ENCODE data around the gene GSTO2.

GSTO2 gene

GRCh38 chr10:104317726-104318299, 48.8 kb downstream of the GSTO2 start:
- no peaks in the 10 kb centered on the region for H3K9me3 ChIP-seq (ENCODE audit: control insufficient read depth, insufficient read depth, low read length)
- no peaks in the 10 kb centered on the region for H3F3A ChIP-seq (ENCODE audit: control insufficient read depth, insufficient read depth)
- TF ChIP-seq CTCF (IDR thresholded peaks at IDR 0.05; ENCODE audit: low read depth, low read length, poor library complexity, severe bottlenecking) (no peak), EZH2phosphoT487 (IDR thresholded peaks at IDR 0.05; ENCODE audit: borderline replicate concordance, low read length) (no peak)
- H4K20me1 ChIP-seq (ENCODE audit: control insufficient read depth, insufficient read depth, low read depth, low read length): peaks cover 37% of the 10 kb centered on the region; the same call in 1 of the 2 replicates
- H3K4me1 ChIP-seq (ENCODE audit: control insufficient read depth, low read length): peaks cover 45% of the 10 kb centered on the region
- H3K27ac ChIP-seq (ENCODE audit: low read depth, low read length): no peak overlapping the region
- H3K27me3 ChIP-seq (ENCODE audit: control insufficient read depth, low read length): no peaks in the 10 kb centered on the region
- peaks cover 72% of the 10 kb centered on the region for H3K79me2 ChIP-seq (ENCODE audit: control insufficient read depth, low read length)
- H3K4me2 ChIP-seq (ENCODE audit: low read length): peak overlapping the region; percentile 51
- peaks cover 39% of the 10 kb centered on the region for H3K36me3 ChIP-seq (ENCODE audit: control insufficient read depth, low read length)
- no peaks in the 10 kb centered on the region for H3K9me2 ChIP-seq (replicated peaks; ENCODE audit: control insufficient read depth, low read length)
- peak overlapping the region; percentile 18; the same call in 1 of the 2 replicates for H3K4me3 ChIP-seq (ENCODE audit: low read length)

- H3K9me2 ChIP-seq (replicated peaks; ENCODE audit: control insufficient read depth, low read length): no peaks in the 10 kb centered on the region
- H3K79me2 ChIP-seq (ENCODE audit: control insufficient read depth, low read length): peaks cover 75% of the 10 kb centered on the region
- H3K9me3 ChIP-seq (ENCODE audit: control insufficient read depth, insufficient read depth, low read length): no peaks in the 10 kb centered on the region
- H3K27me3 ChIP-seq (ENCODE audit: control insufficient read depth, low read length): no peaks in the 10 kb centered on the region
- peaks cover 34% of the 10 kb centered on the region for H3K36me3 ChIP-seq (ENCODE audit: control insufficient read depth, low read length)
- no peaks in the 10 kb centered on the region for H3F3A ChIP-seq (ENCODE audit: control insufficient read depth, insufficient read depth)
- peak overlapping the region; percentile 51 for H3K4me2 ChIP-seq (ENCODE audit: low read length)
- H3K4me3 ChIP-seq (ENCODE audit: low read length): no peak overlapping the region
- peaks cover 39% of the 10 kb centered on the region; the same call in 1 of the 2 replicates for H4K20me1 ChIP-seq (ENCODE audit: control insufficient read depth, insufficient read depth, low read depth, low read length)
- TF ChIP-seq EZH2phosphoT487 (IDR thresholded peaks at IDR 0.05; ENCODE audit: borderline replicate concordance, low read length) (no peak), CTCF (IDR thresholded peaks at IDR 0.05; ENCODE audit: low read depth, low read length, poor library complexity, severe bottlenecking) (no peak)
- peaks cover 50% of the 10 kb centered on the region for H3K4me1 ChIP-seq (ENCODE audit: control insufficient read depth, low read length)
- H3K27ac ChIP-seq (ENCODE audit: low read depth, low read length): no peak overlapping the region
These were observed 49.3 kb downstream of the GSTO2 start for GRCh38 chr10:104318326-104318725.

GRCh38 chr10:104318810-104319741, 50.1 kb downstream of the GSTO2 start:
- H3F3A ChIP-seq (ENCODE audit: control insufficient read depth, insufficient read depth): no peaks in the 10 kb centered on the region
- peaks cover 83% of the 10 kb centered on the region for H3K79me2 ChIP-seq (ENCODE audit: control insufficient read depth, low read length)
- H3K4me3 ChIP-seq (ENCODE audit: low read length): no peak overlapping the region
- H3K27ac ChIP-seq (ENCODE audit: low read depth, low read length): no peak overlapping the region
- TF ChIP-seq CTCF (IDR thresholded peaks at IDR 0.05; ENCODE audit: low read depth, low read length, poor library complexity, severe bottlenecking) (no peak), EZH2phosphoT487 (IDR thresholded peaks at IDR 0.05; ENCODE audit: borderline replicate concordance, low read length) (no peak)
- H3K9me3 ChIP-seq (ENCODE audit: control insufficient read depth, insufficient read depth, low read length): no peaks in the 10 kb centered on the region
- peaks cover 45% of the 10 kb centered on the region; the same call in 1 of the 2 replicates for H4K20me1 ChIP-seq (ENCODE audit: control insufficient read depth, insufficient read depth, low read depth, low read length)
- peaks cover 57% of the 10 kb centered on the region for H3K4me1 ChIP-seq (ENCODE audit: control insufficient read depth, low read length)
- peaks cover 27% of the 10 kb centered on the region for H3K36me3 ChIP-seq (ENCODE audit: control insufficient read depth, low read length)
- H3K4me2 ChIP-seq (ENCODE audit: low read length): no peak overlapping the region
- H3K9me2 ChIP-seq (replicated peaks; ENCODE audit: control insufficient read depth, low read length): no peaks in the 10 kb centered on the region
- no peaks in the 10 kb centered on the region for H3K27me3 ChIP-seq (ENCODE audit: control insufficient read depth, low read length)

Measured in DOHH2 (cell line).